ENCODE results near the gene RAB44. TPM values are rescaled to one million over a fixed set of nuclear protein-coding genes. Genes with fewer than 3 reads are reported as not detected.

Gene RAB44
- polyA plus RNA-seq, 2 of the 4 experiments (the other 2 are of a cell fraction) = 0.04 to 0.09 TPM

GRCh38 chr6:36753671-36754405 is 56.2 kb downstream of the RAB44 start (continued):
- TF ChIP-seq GATA3 (IDR thresholded peaks at IDR 0.05; ENCODE audit: borderline replicate concordance) = no peak
- no peak for TF ChIP-seq POLR2AphosphoS2 (conservative IDR thresholded peaks at IDR 0.05; ENCODE audit: low read length)
- TF ChIP-seq ZC3H11A (IDR thresholded peaks at IDR 0.05) = no peak
- no peak for TF ChIP-seq MYC (IDR thresholded peaks at IDR 0.05; ENCODE audit: borderline replicate concordance, low read length)
- TF ChIP-seq, protein P1, sequence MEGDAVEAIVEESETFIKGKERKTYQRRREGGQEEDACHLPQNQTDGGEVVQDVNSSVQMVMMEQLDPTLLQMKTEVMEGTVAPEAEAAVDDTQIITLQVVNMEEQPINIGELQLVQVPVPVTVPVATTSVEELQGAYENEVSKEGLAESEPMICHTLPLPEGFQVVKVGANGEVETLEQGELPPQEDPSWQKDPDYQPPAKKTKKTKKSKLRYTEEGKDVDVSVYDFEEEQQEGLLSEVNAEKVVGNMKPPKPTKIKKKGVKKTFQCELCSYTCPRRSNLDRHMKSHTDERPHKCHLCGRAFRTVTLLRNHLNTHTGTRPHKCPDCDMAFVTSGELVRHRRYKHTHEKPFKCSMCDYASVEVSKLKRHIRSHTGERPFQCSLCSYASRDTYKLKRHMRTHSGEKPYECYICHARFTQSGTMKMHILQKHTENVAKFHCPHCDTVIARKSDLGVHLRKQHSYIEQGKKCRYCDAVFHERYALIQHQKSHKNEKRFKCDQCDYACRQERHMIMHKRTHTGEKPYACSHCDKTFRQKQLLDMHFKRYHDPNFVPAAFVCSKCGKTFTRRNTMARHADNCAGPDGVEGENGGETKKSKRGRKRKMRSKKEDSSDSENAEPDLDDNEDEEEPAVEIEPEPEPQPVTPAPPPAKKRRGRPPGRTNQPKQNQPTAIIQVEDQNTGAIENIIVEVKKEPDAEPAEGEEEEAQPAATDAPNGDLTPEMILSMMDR (IDR thresholded peaks at IDR 0.05) = no peak

DNA sequence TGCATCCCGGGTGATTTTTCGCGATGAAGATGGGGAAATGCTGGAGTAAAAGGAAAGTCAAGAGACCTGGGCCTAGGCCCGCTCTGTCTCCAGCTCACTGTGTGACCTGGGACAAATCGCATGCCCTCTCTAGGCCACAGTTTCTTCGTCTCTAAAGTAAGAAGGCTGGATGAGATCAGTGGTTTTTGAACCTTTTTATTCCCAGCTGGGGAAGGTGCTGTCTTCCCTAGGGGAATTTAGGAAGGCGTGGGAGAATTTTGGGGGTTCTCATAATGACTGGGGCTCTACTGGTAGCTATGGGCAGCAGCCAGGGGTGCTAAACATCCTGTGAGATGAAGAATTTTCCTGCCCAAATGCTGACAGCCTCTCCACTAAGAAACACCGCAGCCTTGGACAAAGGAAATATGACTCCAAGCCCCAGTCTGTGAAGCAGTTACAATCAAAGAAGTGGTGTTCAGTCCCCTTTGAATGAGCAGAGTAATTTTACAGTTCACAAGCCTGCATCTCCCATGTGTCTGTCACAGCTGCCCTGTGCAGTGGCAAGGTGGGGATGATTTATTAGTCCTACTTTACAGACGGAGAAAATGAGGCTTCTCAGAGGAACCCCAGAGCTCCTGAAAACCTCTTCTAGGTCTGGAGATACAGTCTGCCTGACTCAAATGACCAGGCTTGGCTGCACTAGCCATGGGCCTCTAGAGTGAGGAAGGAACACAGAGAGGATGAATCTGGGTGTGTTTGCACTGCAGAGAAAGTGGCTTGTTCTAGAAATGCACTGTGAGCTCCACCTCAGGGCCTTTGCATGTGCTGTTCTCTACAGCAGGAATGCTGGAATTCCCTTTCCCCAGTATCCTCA is 57.2 kb downstream of the RAB44 start:
- H3K4me2 ChIP-seq = no peak overlapping the region
- CTCF ChIA-PET = interaction anchor here (0.5 to 4.7 kb wide), 5 partner anchors 10 to 264 kb away, joined by 3 to 40 read pairs (median 10); no protein-coding TSS in a partner anchor
- H3K4me3 ChIP-seq = no peak overlapping the region
- TF ChIP-seq HDAC2 (IDR thresholded peaks at IDR 0.05) (no peak), RFX5 (IDR thresholded peaks at IDR 0.05) (no peak), RAD21 (conservative IDR thresholded peaks at IDR 0.05 in 1 of 2, IDR thresholded peaks at IDR 0.05 in 1 of 2) (no peak), JUNB (IDR thresholded peaks at IDR 0.05) (no peak), MYC (IDR thresholded peaks at IDR 0.05; ENCODE audit: borderline replicate concordance, low read length) (no peak), BCL3 (IDR thresholded peaks at IDR 0.05) (no peak), GATA3 (IDR thresholded peaks at IDR 0.05; ENCODE audit: borderline replicate concordance) (no peak), HOXA7 (CRISPR knock-in tag; IDR thresholded peaks at IDR 0.05) (no peak), MAX (IDR thresholded peaks at IDR 0.05) (no peak), POLR2AphosphoS2 (conservative IDR thresholded peaks at IDR 0.05; ENCODE audit: low read length) (no peak), TFCP2L1 (CRISPR knock-in tag; IDR thresholded peaks at IDR 0.05) (no peak), CHD4 (IDR thresholded peaks at IDR 0.05; ENCODE audit: borderline replicate concordance) (no peak)
- DNase-seq (ENCODE audit: low read depth in 1 of 2, low spot score in 1 of 2) (no peak), FAIRE-seq (no peak), ATAC-seq (no peak)
- WGBS (ENCODE audit: missing lambda C conversion rate) = 86% methylated on average over 9 of the region's 9 CpGs
- POLR2A ChIA-PET = interaction anchor here (0.6 kb wide), 1 partner anchor 206 kb away, joined by 3 read pairs; no protein-coding TSS in a partner anchor
- H3K27ac ChIP-seq = no peak overlapping the region
- H3K9me3 ChIP-seq = no peaks in the 10 kb centered on the region
- peaks cover 22% of the 10 kb centered on the region; the same call in 2 of the 3 replicates for H3K4me1 ChIP-seq

GRCh38 chr6:36755435-36756348 is 58.1 kb downstream of the RAB44 start:
- DNase-seq (ENCODE audit: low read depth in 1 of 2, low spot score in 1 of 2) = peak in 1 of 2 experiments; percentile 25
- Histone ChIP-seq H3K27ac (no peak overlapping the region; a peak in 1 of 6 replicates), H3K4me1 (peaks cover 22% of the 10 kb centered on the region; the same call in 2 of the 3 replicates), H3K4me3 (no peak overlapping the region), H3K4me2 (no peak overlapping the region), H3K9me3 (no peaks in the 10 kb centered on the region)
- 57% methylated on average over 18 of the region's 19 CpGs for WGBS (ENCODE audit: missing lambda C conversion rate)
- no peak for ATAC-seq
- no peak for FAIRE-seq
- POLR2A ChIA-PET = no interaction called here
- CTCF ChIA-PET = interaction anchor here (0.5 to 4.7 kb wide), 6 partner anchors 9 to 263 kb away, joined by 3 to 40 read pairs (median 10); no protein-coding TSS in a partner anchor
- TF ChIP-seq TFCP2L1 (CRISPR knock-in tag; IDR thresholded peaks at IDR 0.05) (no peak), MAZ (IDR thresholded peaks at IDR 0.05; ENCODE audit: borderline replicate concordance, low read depth, low read length) (no peak), CHD2 (IDR thresholded peaks at IDR 0.05; ENCODE audit: low read length, partially characterized antibody) (no peak), SMC3 (IDR thresholded peaks at IDR 0.05) (no peak), RCOR1 (IDR thresholded peaks at IDR 0.05; ENCODE audit: low read depth, low read length) (no peak), RAD21 (conservative IDR thresholded peaks at IDR 0.05 in 1 of 2, IDR thresholded peaks at IDR 0.05 in 1 of 2) (no peak), E2F6 (IDR thresholded peaks at IDR 0.05; ENCODE audit: borderline replicate concordance, low read depth) (no peak), CHD4 (IDR thresholded peaks at IDR 0.05; ENCODE audit: borderline replicate concordance) (no peak), ATOH8 (CRISPR knock-in tag; IDR thresholded peaks at IDR 0.05; ENCODE audit: low read depth) (no peak), HOXB5 (CRISPR knock-in tag; IDR thresholded peaks at IDR 0.05) (no peak), CEBPB (IDR thresholded peaks at IDR 0.05) (no peak), NR3C1 (IDR thresholded peaks at IDR 0.05) (no peak)
